MCF 10A (cell line): ENCODE measurements around the gene CACYBP. TPM values are rescaled to one million over a fixed set of nuclear protein-coding genes. Genes with fewer than 3 reads are reported as not detected.

Source experiments
- BruUV-seq: library from RNA; stranded (reverse); fragments of 400-500 nt; replicated peaks from 2 replicates; lab custom pipeline; 2021; lab: Mats Ljungman, UMichigan
- CTCF ChIA-PET: fragments of 300-600 bp; sonication (Branson Sonifier 250); formaldehyde crosslinking; extraction: SDS; loops from one replicate; lab custom pipeline; 2021; ENCODE audit warnings: antibody characterized with exemption, inconsistent platforms; lab: Yijun Ruan, JAX
- POLR2A ChIA-PET: fragments of 300-600, 350-650 bp; sonication (Branson Sonifier 250); formaldehyde crosslinking; extraction: SDS; loops from one replicate; lab custom pipeline; 2020; ENCODE audit warnings: antibody characterized with exemption, inconsistent platforms; lab: Yijun Ruan, JAX
- DNase-seq: peaks from one replicate; pipeline ENCODE4 v3.0.0-alpha.2; 2018; ENCODE audit not compliant: unreplicated experiment
- H3K27ac Mint-ChIP-seq: one replicate; pipeline ENCODE4 v1.8.0; 2022; ENCODE audit warnings: mild to moderate bottlenecking, low read depth, mixed read lengths; ENCODE audit not compliant: unreplicated experiment
- H3K27me3 Mint-ChIP-seq: one replicate; pipeline ENCODE4 v1.8.0; 2022; ENCODE audit warnings: mixed read lengths; ENCODE audit not compliant: insufficient read depth, unreplicated experiment
- H3K36me3 Mint-ChIP-seq: one replicate; pipeline ENCODE4 v1.8.0; 2022; ENCODE audit warnings: mild to moderate bottlenecking, moderate library complexity, mixed read lengths; ENCODE audit not compliant: insufficient read depth, unreplicated experiment
- H3K4me1 Mint-ChIP-seq: one replicate; pipeline ENCODE4 v1.8.0; 2022; ENCODE audit warnings: mixed read lengths; ENCODE audit not compliant: insufficient read depth, unreplicated experiment
- H3K4me3 Mint-ChIP-seq: one replicate; pipeline ENCODE4 v1.8.0; 2022; ENCODE audit warnings: mild to moderate bottlenecking, moderate library complexity, mixed read lengths; ENCODE audit not compliant: unreplicated experiment
- H3K9me3 Mint-ChIP-seq: one replicate; pipeline ENCODE4 v1.8.0; 2022; ENCODE audit warnings: mixed read lengths; ENCODE audit not compliant: unreplicated experiment
- intact Hi-C: fragments of 100-400 bp; cut with micrococcal nuclease; formaldehyde crosslinking; loops from 2 replicates; pipeline ENCODE4 v1.14.1; 2022
- total RNA-seq: library from RNA; stranded (reverse); gene quantifications from 2 replicates; pipeline ENCODE4 v1.2.3, GENCODE V29; 2022
- TF ChIP-seq, protein P1 (sequence below): fragments of 200-600 bp; IDR thresholded peaks from one replicate; pipeline ENCODE4 v1.8.0; 2022; ENCODE audit warnings: antibody characterized with exemption, mild to moderate bottlenecking; ENCODE audit not compliant: unreplicated experiment

Gene CACYBP
- total RNA-seq, 1 experiment from 2014 or later, result 205 TPM

GRCh38 chr1:175036476-175036875 is 36.7 kb downstream of the CACYBP start:
- H3K9me3 Mint-ChIP-seq, result no peaks in the 10 kb centered on the region
- ChIA-PET POLR2A (interaction anchor here (0.9 to 1.0 kb wide), 2 partner anchors 14 to 37 kb away, joined by 4 read pairs; partner anchors contain the start of genes CACYBP and MRPS14), CTCF (interaction anchor here (0.9 to 1.8 kb wide), 4 partner anchors 87 to 115 kb away, joined by 4 to 7 read pairs (median 6); no protein-coding TSS in a partner anchor)
- H3K27ac Mint-ChIP-seq, result no peak overlapping the region
- no peaks in the 10 kb centered on the region for H3K27me3 Mint-ChIP-seq
- intact Hi-C loops, result no loop called here
- TF ChIP-seq, protein P1, sequence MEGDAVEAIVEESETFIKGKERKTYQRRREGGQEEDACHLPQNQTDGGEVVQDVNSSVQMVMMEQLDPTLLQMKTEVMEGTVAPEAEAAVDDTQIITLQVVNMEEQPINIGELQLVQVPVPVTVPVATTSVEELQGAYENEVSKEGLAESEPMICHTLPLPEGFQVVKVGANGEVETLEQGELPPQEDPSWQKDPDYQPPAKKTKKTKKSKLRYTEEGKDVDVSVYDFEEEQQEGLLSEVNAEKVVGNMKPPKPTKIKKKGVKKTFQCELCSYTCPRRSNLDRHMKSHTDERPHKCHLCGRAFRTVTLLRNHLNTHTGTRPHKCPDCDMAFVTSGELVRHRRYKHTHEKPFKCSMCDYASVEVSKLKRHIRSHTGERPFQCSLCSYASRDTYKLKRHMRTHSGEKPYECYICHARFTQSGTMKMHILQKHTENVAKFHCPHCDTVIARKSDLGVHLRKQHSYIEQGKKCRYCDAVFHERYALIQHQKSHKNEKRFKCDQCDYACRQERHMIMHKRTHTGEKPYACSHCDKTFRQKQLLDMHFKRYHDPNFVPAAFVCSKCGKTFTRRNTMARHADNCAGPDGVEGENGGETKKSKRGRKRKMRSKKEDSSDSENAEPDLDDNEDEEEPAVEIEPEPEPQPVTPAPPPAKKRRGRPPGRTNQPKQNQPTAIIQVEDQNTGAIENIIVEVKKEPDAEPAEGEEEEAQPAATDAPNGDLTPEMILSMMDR, result no peak
- no TSS peak for BruUV-seq
- DNase-seq, result no peak
- peaks cover 12% of the 10 kb centered on the region for H3K4me1 Mint-ChIP-seq
- no peak overlapping the region for H3K4me3 Mint-ChIP-seq
- H3K36me3 Mint-ChIP-seq, result no peaks in the 10 kb centered on the region

GRCh38 chr1:175037416-175037815 is 37.7 kb downstream of the CACYBP start:
- Mint-ChIP-seq H3K9me3 (no peaks in the 10 kb centered on the region), H3K4me3 (no peak overlapping the region), H3K27ac (no peak overlapping the region), H3K27me3 (no peaks in the 10 kb centered on the region), H3K4me1 (peaks cover 12% of the 10 kb centered on the region), H3K36me3 (no peaks in the 10 kb centered on the region)
- DNase-seq, result no peak
- no TSS peak for BruUV-seq
- intact Hi-C loops, result no loop called here
- TF ChIP-seq, protein P1, result no peak
- ChIA-PET POLR2A (interaction anchor here (0.9 kb wide), 2 partner anchors 14 to 38 kb away, joined by 4 read pairs; partner anchors contain the start of gene MRPS14), CTCF (interaction anchor here (0.6 to 5.6 kb wide), 4 partner anchors 8 to 1593 kb away, joined by 4 to 34 read pairs (median 8); no protein-coding TSS in a partner anchor)

DNA sequence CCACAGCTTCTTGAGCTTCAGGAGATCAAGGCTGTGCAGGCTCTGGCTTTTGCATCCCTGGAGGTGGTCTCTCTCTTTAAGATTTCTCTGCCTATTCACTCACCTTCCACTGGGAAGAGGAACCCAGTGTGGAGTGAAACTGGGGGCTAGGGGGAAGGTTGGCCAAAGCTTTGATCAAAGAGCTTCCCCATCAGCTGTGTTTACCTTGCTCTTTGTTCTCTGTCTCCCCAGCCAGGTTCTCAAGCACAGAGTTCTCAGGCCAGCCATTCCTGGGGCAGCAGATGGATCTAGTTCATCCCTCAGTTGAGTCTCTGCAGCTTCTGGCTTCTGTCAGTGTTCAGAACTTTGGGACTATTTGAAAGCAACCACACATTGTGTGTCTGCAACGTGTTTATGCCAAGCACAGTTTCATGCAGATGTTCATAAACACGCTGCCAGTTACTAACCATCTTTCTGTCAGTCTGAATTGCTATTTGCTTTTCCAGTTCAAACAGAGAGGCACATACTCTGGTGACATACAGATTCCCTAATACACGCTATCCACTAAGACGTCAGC is 40.7 kb downstream of the CACYBP start:
- no peaks in the 10 kb centered on the region for H3K27me3 Mint-ChIP-seq
- H3K9me3 Mint-ChIP-seq, result no peaks in the 10 kb centered on the region
- H3K4me1 Mint-ChIP-seq, result peaks cover 7% of the 10 kb centered on the region
- POLR2A ChIA-PET, result interaction anchor here (1.0 to 1.5 kb wide), 2 partner anchors 8 to 11 kb away, joined by 4 to 9 read pairs; no protein-coding TSS in a partner anchor
- H3K27ac Mint-ChIP-seq, result no peak overlapping the region
- H3K36me3 Mint-ChIP-seq, result no peaks in the 10 kb centered on the region
- no TSS peak for BruUV-seq
- CTCF ChIA-PET, result interaction anchor here (0.6 to 5.6 kb wide), 16 partner anchors 10 to 499 kb away, joined by 3 to 41 read pairs (median 3); no protein-coding TSS in a partner anchor
- intact Hi-C loops, result no loop called here
- no peak overlapping the region for H3K4me3 Mint-ChIP-seq
- no peak for DNase-seq
- TF ChIP-seq, protein P1, result no peak

DNA sequence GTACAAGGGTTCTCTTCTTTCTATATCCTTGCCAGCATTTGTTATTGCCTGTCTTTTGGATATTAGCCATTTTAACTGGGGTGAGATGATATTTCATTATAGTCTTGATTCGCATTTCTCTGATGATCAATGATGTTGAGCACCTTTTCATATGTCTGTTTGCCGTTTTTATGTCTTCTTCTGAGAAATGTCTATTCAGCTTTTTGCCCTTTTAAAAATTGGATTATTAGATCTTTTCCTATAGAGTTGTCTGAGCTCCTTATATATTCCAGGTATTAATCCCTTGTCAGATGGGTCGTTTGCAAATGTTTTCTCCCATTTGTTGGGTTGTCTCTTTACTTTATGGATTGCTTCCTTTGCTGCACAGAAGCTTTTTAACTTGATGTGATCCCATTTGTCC is 42.9 kb downstream of the CACYBP start:
- H3K27ac Mint-ChIP-seq, result no peak overlapping the region

More for the DNA sequence above, 42.9 kb downstream of the CACYBP start:
- Mint-ChIP-seq H3K27me3 (peaks cover 13% of the 10 kb centered on the region), H3K4me1 (peaks cover 7% of the 10 kb centered on the region), H3K9me3 (no peaks in the 10 kb centered on the region), H3K4me3 (no peak overlapping the region), H3K36me3 (no peaks in the 10 kb centered on the region)
- intact Hi-C loops, result no loop called here
- ChIA-PET POLR2A (interaction anchor here (0.8 to 1.2 kb wide), 2 partner anchors 20 to 83 kb away, joined by 3 read pairs; partner anchors contain the start of gene MRPS14), CTCF (interaction anchor here (0.6 to 5.6 kb wide), 6 partner anchors 13 to 1024 kb away, joined by 3 to 34 read pairs (median 4); no protein-coding TSS in a partner anchor)
- BruUV-seq, result no TSS peak
- TF ChIP-seq, protein P1, result no peak
- DNase-seq, result no peak
